Measurements from ENCODE around the gene HSFX4.
"Not testable (repeated sequence)": the region's sequence is repeated elsewhere in the genome, so short reads cannot be mapped to it uniquely, and the experiment has no call there.

Gene HSFX4, protein sequence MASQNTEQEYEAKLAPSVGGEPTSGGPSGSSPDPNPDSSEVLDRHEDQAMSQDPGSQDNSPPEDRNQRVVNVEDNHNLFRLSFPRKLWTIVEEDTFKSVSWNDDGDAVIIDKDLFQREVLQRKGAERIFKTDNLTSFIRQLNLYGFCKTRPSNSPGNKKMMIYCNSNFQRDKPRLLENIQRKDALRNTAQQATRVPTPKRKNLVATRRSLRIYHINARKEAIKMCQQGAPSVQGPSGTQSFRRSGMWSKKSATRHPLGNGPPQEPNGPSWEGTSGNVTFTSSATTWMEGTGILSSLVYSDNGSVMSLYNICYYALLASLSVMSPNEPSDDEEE

DNA sequence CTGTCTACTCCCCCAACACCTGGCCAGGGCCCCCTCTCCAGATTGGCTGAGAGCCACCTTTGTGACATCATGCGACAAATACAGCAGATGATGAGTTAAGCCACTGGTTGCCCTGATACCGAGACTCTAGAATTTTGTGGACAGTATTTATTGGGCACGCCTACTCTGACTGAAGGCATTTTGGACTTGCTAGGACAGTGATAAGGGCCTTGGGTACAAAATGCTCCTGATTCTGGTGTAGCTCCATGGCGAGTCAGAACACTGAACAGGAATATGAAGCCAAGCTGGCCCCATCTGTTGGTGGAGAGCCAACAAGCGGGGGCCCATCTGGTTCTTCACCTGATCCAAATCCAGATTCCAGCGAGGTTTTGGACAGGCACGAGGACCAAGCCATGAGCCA, at the start of gene HSFX4:
Gene HSFX4 (plus strand): TSS at position 174 of the 400 bp plus-strand sequence. CDS start 72 bp downstream, at position 246.
- ATAC-seq, result not testable (repeated sequence)

DNA sequence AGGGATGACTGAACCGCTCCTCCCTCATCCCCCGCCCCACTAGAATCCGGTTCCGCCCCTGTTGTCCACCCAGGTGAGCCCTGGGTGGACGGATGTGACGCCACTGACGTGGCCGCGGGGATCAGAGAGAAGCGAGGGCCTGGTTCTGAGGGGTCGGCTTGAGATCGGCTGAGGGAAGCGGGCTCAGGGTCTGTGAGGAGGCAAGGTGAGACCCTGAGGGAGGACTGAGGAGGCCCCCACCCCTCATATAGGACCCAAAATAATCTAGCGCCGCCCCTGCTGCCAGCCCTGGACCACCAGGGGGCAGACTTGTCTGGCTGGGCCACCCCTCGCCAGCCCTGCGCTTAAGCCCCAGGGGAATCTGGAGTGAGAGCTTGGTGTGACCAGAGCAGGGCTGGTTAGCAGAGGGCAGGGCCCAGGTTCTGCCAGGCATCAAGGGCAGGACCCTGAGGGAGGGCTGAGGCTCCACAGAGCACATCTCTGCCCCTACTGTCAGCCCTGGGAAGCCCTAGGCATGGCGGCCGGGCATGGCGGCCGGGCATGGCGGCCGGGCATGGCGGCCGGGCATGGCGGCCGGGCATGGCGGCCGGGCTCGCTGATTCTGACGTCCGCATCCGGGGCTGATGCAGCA, 48.2 kb upstream of the HSFX4 start, which contains the start of gene MAGEA8:
Gene MAGEA8 (plus strand): TSS at position 103 of the 631 bp plus-strand sequence. CDS start 3,090 bp downstream, outside the sequence.
- ATAC-seq, result no peak

DNA sequence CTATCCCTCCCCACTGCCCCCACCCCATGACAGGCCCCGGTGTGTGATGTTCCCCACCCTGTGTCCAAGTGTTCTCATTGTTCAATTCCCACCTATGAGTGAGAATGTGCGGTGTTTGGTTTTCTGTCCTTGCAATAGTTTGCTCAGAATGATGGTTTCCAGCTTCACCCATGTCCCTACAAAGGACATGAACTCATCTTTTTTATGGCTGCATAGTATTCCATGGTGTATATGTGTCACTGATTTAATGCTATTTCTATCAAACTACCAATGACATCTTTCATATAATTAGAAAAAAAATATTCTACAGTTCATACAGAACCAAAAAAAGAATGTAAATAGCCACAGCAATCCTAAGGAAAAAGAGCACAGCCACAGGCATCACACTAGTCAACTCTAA, 38.5 kb upstream of the HSFX4 start:
- not testable (repeated sequence) for ATAC-seq

DNA sequence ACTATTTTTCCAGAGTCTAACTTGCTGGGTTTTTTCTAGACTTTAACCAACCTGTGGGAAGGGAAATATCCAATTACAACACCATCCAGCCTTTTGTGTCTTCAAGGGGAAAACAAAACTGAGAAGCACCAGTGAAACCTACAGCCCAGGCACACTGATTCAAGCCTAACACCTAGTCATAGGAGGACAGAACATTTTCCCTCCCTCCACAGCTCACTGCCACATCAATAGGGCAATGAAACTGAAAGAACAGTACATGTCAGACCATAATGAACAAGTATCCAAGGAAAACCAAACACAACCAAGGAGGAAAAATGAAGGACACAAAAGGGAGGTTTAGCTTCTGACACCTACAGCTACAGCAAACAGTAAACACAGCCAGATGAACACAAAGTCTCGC, 30.8 kb upstream of the HSFX4 start:
- peak in 1 of 2 donors; percentile 48 for ATAC-seq

DNA sequence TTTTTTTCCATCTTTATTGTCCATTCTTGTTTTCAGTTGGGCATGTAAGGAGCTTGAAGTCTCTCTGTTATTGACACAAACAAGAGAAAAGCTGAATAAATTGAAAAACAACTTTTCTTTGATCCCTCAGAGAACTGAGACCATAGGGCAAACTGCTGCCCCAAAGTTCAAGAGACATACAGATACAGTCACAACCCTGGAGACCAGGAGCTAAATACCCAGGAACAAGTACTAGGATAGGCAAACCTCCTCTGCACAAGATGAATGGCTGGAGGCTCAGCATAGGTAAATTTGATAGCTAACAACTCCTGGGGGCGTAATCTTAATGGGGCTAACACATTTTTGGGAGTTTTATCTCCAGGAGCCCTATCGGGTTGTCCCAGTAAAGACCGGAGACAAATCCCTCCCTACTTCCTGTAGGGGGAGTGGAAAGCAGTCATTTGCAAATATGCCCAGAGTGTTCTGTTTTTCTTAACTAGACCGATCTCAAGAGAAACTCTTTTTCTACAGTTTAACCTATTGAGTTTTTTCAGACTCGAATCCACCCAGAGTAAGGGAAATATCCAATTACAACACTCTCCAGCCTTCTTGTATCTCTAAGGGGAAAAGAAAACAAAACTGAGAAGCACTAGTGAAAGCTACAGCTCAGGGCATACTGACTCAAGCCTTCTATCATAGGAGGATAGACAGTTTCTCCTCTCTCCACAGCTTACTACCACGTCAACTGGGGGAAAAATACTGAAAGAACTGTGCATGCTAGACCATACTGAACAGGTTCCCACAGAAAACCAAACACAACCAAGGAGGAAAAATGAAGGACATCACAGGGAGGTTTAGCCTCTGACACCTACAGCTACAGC, 25.3 kb upstream of the HSFX4 start:
- peak; percentile 35 to 48 for ATAC-seq

DNA sequence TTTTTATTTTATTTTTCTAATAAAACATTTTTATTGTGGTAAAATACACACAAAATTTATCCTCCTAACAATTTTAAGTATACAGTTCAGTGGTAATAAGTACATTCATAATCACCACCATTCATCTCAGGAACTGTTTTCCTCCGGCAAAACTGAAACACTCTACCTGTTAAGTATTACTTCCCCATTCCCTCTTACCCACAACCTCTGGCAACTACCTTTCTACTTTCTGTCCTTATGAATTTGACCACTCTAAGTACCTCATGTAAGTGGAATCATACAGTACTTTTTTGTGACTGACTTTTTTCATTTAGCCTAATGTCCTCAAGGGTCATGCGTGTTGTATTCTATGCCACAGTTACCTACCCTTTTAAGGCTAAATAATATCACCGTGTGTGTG, 21.1 kb upstream of the HSFX4 start:
- no peak for ATAC-seq

DNA sequence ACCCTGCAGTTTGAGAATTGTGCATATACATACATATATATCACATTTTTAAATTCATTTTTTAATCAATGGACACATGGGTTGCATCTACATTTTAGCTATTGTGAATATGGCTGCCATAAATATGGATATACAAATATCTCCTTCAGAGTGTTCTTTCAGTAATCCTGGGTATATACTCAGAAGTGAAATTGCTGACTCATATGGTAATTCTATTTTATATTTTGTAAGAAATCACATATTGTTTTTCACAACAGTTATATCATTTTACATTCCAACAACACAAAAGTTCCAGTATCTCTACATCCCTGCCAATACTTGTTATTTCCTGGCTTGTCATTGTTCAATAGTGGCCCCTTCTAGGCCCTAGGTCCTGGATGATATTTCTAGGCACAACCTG, 20.6 kb upstream of the HSFX4 start:
- ATAC-seq, result no peak

DNA sequence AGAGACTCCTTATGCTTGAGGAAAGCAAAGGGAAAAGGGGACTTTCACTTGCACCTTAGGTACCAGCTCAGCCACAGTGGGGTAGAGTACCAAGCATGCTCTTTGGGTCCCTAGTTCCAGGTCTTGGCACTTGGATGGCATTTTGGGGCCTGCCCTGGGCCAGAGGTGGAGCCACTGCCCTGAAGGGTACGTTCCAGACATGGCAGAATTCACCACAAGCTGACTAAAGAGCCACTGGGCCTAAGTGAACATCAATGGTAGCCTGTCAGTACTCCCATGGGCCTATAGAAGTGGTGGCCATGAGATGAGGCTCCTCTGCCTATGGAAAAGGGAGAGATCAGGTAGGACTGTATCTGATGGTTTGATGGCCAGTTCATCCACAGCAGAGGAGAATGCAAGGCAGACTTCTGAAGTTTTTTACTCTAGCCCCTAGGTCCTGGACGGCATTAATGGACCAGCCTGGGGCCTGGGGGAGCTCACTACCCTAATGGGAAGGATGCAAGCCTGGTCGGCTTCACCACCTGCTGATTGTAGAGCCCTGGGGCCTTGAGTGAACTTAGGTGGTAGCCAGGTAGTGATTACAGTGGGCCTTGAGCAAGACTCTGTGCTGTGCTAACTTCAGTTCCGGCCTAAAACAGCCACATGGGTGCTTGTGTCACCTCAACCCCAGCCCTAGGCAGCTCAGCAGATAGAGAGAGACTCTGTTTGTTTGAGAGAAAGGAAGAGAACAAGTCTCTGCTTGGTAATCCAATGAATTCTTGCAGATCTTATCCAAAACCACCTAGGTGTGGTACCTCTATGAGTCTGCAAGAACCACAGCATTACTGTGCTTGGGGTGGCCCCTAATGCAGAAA, 19.8 kb upstream of the HSFX4 start:
- ATAC-seq, result peak; percentile 51 to 58

DNA sequence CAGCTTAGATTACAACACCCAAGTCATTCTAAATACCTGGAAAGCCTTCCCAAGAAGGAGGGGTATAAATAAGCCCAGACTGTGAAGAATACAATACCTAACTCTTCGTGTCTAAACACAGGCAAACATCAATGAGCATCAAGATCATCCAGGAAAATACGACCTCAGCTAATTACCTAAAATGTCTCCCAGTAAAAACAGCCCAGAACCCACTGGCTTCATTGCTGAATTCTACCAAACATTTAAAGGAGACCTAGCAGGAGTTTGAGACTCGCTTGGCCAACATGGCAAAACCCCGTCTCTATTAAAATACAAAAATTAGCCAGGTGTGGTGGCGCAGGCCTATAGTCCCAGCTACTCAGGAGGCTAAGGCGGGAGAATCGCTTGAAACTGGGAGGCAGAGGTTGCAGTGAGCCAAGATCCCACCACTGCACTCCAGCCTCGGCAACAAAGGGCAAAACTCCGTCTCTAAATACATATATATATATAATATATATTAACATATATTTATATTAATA, 19.1 kb upstream of the HSFX4 start:
- no peak for ATAC-seq

DNA sequence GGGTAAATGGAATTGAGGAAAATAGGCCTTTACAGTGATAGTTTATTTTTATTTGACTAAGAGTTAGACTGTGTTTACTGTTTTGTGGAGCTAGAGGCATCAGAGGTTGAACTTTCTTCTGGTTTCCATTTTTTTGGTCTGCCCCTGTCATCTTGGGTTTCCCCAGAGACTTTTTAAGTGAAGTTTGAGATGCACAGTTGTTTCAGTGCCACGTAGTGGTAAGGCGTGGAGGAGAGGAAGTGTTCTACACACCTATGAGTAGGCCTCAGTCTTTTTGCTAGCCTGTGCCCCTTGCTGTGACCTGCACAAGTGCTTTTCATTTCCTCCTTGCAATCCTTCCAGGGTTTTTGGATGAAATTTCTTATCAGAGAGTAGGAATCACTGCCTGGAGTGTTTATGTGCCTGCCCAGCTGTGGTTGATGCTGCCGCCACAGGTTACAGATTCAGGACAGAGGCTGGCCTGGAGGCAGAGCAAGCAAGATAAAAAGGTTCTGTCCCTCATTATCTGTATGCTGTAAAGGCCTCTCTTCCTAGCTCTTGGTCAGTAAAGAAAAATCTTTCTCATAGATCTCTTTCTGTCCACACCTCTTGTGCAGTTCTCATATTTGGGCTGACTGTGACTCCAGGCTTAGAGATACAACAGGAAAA, 12.5 kb upstream of the HSFX4 start:
- peak; percentile 41 to 55 for ATAC-seq

DNA sequence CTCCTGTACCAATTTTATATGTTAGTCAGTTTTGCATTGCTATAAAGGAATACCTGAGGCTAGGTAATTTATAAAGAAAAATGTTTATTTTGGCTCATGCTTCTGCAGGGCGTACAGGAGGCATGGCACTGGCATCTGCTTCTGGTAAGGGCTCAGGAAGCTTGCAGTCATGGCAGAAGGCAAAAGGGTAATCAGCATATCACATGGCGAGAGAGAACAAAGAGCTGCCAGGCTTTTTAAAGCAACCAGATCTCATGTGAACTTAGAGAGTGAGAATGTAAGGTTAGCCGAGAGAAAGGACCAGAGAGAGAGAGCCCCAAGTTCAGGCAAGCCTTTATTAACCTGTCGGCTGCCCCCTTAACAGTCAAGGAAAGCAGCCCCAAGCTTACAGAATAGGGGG, 5.5 kb upstream of the HSFX4 start:
- not testable (repeated sequence) for ATAC-seq

DNA sequence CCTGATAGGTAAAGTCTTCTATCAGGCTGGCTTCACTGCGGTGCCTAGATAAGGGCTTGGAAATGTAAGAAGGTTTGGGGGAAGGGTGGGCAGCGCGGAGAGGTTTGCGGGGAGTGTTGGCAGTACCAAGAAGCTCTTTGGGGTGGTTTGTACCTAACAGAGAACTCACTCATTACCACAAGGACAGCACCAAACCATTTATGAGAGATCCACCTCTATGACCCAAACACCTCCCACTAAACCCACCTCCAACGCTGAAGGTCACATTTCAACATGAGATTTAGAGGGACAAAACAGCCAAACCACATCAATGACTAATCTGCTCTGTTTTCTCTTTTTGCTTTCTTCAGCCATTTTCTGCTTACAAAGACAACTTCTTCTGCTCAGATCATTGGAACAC, 4.9 kb upstream of the HSFX4 start:
- ATAC-seq, result peak in 1 of 2 donors; percentile 33

DNA sequence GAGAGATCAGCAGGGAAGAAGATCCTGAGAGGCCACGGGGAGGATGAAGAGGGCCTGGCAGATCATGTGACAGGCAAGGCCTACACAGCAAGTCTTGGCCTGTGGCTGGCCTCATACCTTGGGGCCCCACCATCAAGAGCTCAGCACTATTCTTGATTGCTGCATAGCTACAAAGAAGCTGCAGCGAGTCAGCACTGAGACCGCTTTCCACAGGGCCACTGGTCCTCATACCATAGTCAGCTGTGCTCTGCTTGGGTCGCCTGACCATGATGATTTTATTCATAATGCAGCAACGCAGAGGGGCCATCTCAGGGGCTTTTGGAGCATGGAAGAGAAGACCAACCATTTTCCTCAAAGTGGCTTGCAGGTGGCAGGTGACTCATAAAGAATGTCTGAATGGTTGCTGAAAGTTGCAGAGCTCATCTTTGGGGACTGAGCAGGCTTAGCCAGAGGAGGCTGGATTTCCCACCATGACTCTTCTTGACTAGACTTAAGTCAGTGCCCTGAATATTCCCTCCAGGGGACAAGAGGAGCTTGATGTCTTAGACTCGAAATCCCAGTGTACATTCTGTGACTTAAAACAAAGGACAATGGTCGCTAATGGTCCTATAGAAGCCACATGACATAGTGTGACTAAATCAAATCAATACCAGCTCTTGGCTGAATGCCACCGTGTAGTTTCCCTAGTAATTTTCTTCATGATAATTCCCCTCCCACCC, 2.0 kb upstream of the HSFX4 start:
- ATAC-seq, result peak; percentile 57 to 59

DNA sequence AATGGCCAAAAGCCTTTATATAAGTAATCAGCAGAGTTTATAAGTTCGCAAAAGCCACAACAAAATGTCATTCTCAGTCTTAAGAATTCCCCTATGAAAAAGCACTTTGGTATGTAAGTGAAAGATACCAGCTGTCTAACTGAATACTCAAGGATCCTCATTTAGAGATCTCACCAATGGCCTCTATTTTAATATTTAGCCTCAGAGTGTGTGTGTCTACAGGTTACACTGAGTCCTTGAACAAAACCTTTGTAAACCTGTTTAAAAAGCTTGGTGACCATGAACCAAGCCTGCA, 1.5 kb upstream of the HSFX4 start:
- peak; percentile 37 to 51 for ATAC-seq

DNA sequence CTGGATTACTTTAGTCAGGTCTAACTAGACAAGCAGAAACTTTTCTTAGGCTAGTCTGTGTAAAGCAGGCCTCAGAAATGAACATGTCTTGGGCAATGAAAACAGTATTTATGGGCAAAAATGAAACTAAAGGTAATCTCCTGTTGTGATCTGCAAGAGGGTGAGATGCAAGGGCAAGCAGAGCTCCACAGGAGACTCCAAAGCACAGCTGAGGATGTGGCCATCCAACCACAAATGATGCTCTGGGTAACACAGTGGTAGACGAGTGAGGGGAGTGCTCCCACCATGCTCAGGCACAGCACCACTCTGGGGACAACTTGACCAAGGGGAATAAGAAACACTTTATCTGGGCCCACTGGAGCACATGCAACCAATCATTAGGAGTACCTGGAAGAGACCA, 738 bp upstream of the HSFX4 start:
- not testable (repeated sequence) for ATAC-seq

DNA sequence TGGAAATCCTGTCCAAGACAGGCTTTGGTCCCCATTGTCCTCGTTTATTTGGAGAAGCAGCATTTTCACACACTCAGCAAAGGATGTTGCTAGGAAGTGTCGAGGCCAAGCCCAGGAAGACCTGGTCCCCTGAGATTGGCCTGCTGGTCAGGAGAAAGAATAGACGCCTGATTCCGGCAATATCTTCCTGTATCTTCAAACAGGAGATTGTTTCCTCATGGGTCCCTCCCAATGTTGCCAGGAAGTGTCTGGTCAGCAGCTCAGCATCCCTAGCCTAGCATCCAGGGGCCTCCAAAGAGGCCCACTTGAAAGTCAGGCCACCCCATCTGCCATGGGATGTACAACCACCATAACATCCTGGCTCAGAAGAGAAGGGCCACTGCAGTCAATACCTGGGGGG, 2.0 kb downstream of the HSFX4 start:
- not testable (repeated sequence) for ATAC-seq

DNA sequence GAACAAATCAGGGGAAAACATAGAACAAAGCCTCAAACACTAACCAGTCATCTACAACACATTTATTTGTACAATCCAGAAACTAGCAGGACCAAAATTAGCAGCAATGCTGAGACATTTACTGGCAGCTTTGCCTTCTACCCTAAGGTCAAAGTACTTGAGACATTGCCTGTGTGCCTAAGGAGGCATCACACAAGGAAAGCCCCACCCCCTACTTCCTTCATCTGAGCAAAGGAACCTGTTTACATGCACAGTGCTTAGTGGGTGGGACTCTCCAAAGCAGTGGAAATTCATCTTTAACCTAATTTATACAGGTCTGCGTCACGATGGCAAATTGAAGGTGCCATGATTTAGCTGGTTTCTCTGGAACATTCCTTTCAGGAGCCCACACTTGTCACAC, 2.8 kb downstream of the HSFX4 start:
- ATAC-seq, result not testable (repeated sequence)

DNA sequence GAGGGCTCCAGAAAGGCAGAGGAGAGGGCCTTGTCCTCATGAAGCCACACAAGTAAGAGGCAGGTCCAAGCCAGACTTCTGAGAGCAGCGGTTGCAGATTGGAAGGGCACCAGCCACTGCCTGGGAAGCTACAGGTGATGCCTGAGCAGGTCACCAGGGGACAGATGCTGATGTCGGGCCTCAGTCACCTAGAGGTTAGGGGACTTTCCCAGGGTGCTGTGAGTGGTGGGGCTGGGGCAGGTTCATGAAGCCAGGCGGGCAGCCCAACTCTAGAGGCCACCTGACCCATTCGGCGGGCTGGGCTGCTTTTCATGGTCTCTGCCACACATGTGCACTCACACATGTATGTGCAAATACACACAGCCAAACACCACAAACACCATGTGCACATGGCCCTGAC, 3.6 kb downstream of the HSFX4 start:
- not testable (repeated sequence) for ATAC-seq

DNA sequence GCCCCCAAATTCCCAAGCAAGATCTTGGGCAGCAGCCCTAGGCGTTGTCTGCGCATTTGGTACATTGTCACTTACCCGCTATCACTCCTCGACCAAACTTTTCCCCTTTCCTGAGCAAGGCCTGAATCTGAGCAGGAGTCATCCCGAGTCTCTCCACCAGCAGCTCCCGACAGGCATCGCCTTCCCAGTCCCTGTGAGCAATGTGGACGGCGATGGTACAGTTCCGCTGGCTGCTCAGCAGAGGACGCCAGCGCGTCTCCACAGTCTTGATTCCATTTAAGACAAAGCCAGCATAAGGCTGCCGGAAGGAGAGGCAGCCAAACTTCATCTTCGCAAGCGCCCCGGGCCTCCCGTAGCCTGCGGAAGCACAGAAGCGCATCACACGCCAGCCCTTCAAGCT, 4.2 kb downstream of the HSFX4 start:
- not testable (repeated sequence) for ATAC-seq

DNA sequence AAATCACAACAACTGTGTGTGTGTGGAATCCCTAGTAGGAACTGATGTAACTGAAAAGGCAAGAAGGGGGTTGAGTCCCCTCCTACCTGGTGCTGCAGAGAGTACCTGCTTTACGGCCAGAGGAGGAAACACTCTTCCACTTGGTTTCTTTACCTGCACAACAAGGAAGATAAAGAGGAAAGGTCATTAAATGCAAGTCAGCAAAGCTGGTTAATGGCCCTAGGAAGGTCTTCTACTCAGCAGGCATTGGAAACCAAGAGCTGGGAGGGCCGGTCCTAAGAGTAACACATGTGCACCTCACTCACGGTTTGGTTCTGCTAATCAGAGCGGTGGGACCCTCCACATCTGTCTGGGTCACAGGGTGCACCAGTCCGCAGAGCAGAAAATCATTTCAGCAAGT, 8.0 kb downstream of the HSFX4 start:
- not testable (repeated sequence) for ATAC-seq

DNA sequence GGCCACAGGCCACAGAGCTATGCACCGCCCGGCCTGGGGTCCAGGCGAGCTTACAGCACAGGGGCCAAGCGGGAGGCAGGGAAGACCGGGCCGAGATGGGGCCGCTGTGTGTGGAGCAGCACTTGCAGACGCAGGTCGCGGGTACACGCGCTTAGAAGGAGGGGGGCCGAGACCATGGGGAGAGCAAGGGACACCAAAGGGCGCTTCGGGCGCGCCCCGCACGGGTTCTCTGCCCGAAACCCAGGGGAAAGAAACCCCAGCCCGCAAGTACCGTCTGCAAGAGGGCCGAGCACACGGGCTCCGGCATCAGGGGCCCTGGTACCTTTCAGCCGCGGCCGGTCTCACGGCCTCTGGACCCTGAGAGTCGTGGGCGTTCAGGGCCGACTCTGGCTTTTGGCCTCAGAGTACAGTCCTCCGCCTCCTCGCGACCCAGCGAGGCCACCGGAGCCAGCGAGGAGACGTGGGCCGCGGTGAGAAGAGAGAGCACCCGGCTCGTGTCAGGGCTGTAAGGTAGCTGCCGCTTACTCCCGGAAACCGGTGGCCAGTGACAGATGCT, 8.6 kb downstream of the HSFX4 start:
- ATAC-seq, result no peak
